Cardiac muscle cell (in vitro differentiated cells and primary cell): Measurements from ENCODE around the gene APP. TPM values are rescaled to one million over a fixed set of nuclear protein-coding genes. Genes with fewer than 3 reads are reported as not detected.

Experiments
- DNase-seq, 2 donors: peaks; one replicate each; pipeline versions ENCODE4 v3.0.0 to v3.0.0-alpha.2; 2010 to 2017; ENCODE audit warnings: low read depth in 1 of 2, low spot score in 1 of 2
- H3K27ac ChIP-seq: fragments of 200-600 bp; sonication (generic); 2 replicates; pipeline ENCODE4 v1.5.1; 2016
- H3K27me3 ChIP-seq: fragments of 200-600 bp; sonication (generic); 2 replicates; pipeline ENCODE4 v1.6.0; 2016; ENCODE audit warnings: control low read depth
- H3K36me3 ChIP-seq: fragments of 200-600 bp; sonication (generic); 2 replicates; pipeline ENCODE4 v1.5.1; 2016; ENCODE audit warnings: control low read depth
- H3K4me1 ChIP-seq: fragments of 200-600 bp; sonication (generic); 2 replicates; pipeline ENCODE4 v1.8.1; 2017; ENCODE audit warnings: low read depth, mild to moderate bottlenecking, mixed run types
- H3K4me3 ChIP-seq: fragments of 200-600 bp; sonication (generic); 2 replicates; pipeline ENCODE4 v1.5.1; 2016; ENCODE audit warnings: mild to moderate bottlenecking
- H3K9me3 ChIP-seq: fragments of 200-600 bp; sonication (generic); 2 replicates; pipeline ENCODE4 v1.5.1; 2017; ENCODE audit warnings: low read depth, mild to moderate bottlenecking, control low read depth
- polyA plus RNA-seq: library from polyadenylated mRNA; unstranded; fragments of >200 nt; fragmentation: Nextera tagmentation; extraction: Ambion mirVana; gene quantifications from 2 replicates; pipeline ENCODE4 v1.2.1, GENCODE V29; 2016
- total RNA-seq: library from RNA; depleted of rRNA; stranded (reverse); fragments of >200 nt; gene quantifications from 2 replicates; pipeline ENCODE4 v1.2.3, GENCODE V29; 2016
- TF ChIP-seq, protein P1 (sequence below): IDR thresholded peaks from 2 replicates; pipeline ENCODE4 v1.5.1; 2012; ENCODE audit warnings: low read depth, mild to moderate bottlenecking, low read length

APP gene
- total and polyA plus RNA-seq, 2 experiments from 2014 or later = 31.8 to 359 TPM

- TF ChIP-seq, protein P1, sequence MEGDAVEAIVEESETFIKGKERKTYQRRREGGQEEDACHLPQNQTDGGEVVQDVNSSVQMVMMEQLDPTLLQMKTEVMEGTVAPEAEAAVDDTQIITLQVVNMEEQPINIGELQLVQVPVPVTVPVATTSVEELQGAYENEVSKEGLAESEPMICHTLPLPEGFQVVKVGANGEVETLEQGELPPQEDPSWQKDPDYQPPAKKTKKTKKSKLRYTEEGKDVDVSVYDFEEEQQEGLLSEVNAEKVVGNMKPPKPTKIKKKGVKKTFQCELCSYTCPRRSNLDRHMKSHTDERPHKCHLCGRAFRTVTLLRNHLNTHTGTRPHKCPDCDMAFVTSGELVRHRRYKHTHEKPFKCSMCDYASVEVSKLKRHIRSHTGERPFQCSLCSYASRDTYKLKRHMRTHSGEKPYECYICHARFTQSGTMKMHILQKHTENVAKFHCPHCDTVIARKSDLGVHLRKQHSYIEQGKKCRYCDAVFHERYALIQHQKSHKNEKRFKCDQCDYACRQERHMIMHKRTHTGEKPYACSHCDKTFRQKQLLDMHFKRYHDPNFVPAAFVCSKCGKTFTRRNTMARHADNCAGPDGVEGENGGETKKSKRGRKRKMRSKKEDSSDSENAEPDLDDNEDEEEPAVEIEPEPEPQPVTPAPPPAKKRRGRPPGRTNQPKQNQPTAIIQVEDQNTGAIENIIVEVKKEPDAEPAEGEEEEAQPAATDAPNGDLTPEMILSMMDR = no peak
- Histone ChIP-seq H3K4me1 (no peaks in the 10 kb centered on the region), H3K27ac (peak overlapping the region; percentile 34), H3K9me3 (no peaks in the 10 kb centered on the region), H3K36me3 (no peaks in the 10 kb centered on the region), H3K4me3 (no peak overlapping the region), H3K27me3 (no peaks in the 10 kb centered on the region)
- DNase-seq = peak in 1 of 2 donors; percentile 32
These were observed 162.5 kb downstream of the APP start for GRCh38 chr21:26007951-26008498.

DNA sequence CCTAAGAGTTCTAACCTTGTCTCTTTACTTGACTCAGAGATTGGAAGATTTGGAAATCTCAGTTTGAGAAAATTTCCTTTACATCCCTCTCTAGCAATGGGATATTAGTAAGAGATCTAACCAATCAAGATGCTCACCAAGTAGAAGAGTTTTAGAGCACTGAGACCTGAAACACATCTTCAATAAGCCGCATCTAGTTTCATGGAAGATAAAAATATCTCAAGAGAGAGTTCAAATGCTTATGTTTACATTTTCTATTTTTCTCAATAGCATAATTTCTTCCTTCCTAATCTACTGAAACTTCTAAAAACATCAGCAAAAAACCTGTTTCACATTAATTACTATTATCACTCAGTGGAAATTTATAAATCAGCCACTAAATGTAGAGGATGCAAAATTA, 165.1 kb downstream of the APP start:
- Histone ChIP-seq H3K36me3 (no peaks in the 10 kb centered on the region), H3K4me1 (no peaks in the 10 kb centered on the region), H3K9me3 (no peaks in the 10 kb centered on the region), H3K27me3 (no peaks in the 10 kb centered on the region), H3K27ac (no peak overlapping the region), H3K4me3 (no peak overlapping the region)
- TF ChIP-seq, protein P1 = no peak
- no peak for DNase-seq

GRCh38 chr21:26003404-26003803, 167.2 kb downstream of the APP start:
- H3K27ac ChIP-seq = no peak overlapping the region
- H3K27me3 ChIP-seq = no peaks in the 10 kb centered on the region

GRCh38 chr21:26001356-26001755, 169.2 kb downstream of the APP start:
- H3K9me3 ChIP-seq = no peaks in the 10 kb centered on the region
- H3K27ac ChIP-seq = no peak overlapping the region
- peaks cover 3% of the 10 kb centered on the region for H3K36me3 ChIP-seq
- no peak for DNase-seq
- no peaks in the 10 kb centered on the region for H3K27me3 ChIP-seq
- TF ChIP-seq, protein P1 = no peak
- H3K4me1 ChIP-seq = peaks cover 5% of the 10 kb centered on the region
- no peak overlapping the region for H3K4me3 ChIP-seq

More at GRCh38 chr21:26003404-26003803, 167.2 kb downstream of the APP start:
- Histone ChIP-seq H3K36me3 (peaks cover 3% of the 10 kb centered on the region), H3K9me3 (no peaks in the 10 kb centered on the region), H3K4me3 (no peak overlapping the region), H3K4me1 (peaks cover 2% of the 10 kb centered on the region)
- TF ChIP-seq, protein P1 = no peak
- DNase-seq = no peak

DNA sequence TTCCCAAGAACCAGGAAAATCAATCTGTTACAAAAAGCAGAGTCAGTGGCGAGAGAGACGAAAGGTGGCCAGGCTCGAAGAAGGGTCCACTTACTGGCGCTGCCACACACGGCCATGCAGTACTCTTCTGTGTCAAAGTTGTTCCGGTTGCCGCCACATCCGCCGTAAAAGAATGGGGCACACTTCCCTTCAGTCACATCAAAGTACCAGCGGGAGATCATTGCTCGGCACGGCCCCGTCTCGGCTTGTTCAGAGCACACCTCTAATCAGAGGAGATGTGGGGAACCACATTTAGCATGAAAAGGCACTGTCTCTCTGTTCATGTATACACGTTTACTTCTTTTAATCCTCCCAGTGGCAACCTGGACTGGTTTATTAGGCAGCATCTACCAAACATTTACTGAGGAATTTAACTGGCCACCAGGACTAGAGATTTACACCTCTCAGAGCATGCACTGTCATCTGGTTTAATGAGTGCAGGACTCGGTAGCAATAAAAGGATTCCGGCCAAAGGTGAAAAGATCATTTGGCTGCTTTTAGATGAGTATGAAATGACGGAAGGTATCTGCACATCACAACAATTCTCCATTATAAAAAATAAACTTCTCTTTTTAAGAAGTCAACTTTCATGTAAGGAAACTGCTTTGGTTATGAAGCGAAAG, 170.5 kb downstream of the APP start:
- no peak overlapping the region for H3K27ac ChIP-seq
- H3K27me3 ChIP-seq = no peaks in the 10 kb centered on the region
- H3K4me1 ChIP-seq = peaks cover 10% of the 10 kb centered on the region
- TF ChIP-seq, protein P1 = no peak
- no peak for DNase-seq
- H3K36me3 ChIP-seq = peaks cover 3% of the 10 kb centered on the region
- H3K9me3 ChIP-seq = no peaks in the 10 kb centered on the region
- no peak overlapping the region for H3K4me3 ChIP-seq
